Lower leg skin (tissue), 3 donors: ENCODE data around the gene ALX4.

ENCODE experiments used
- POLR2A ChIP-seq, 2 donors: fragments of 450-650 bp; IDR thresholded peaks; one replicate each; pipeline ENCODE4 v1.6.1; 2016 to 2017; ENCODE audit warnings: antibody characterized with exemption in 2 of 2, mild to moderate bottlenecking in 1 of 2, moderate library complexity in 1 of 2
- TF ChIP-seq, protein P1 (sequence below), 3 donors: fragments of 450-650 bp; IDR thresholded peaks; one replicate each; pipeline ENCODE4 v1.5.1; 2016; ENCODE audit warnings: antibody characterized with exemption in 3 of 3, mild to moderate bottlenecking in 3 of 3, moderate library complexity in 2 of 3

DNA sequence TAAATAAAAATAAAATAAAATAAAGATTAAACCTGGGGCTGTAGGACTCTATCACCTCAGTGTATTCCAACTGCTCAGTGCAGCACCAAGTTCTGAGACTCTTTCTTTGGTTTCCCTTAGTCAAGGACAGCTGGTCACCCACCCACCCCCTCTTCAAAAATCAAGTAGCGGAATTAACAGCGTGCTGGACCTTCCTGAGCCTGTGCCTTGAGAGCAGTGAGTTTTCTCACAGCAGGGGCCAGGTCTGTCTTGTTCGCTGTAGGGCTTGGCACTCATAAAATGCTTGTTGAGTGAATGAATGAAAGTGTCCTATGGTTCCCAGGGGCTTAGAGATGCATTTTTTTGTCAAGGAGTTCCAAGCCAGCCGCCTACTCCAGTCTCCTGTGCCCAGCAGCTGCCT is 2.9 kb upstream of the ALX4 start:
- TF ChIP-seq, protein P1, sequence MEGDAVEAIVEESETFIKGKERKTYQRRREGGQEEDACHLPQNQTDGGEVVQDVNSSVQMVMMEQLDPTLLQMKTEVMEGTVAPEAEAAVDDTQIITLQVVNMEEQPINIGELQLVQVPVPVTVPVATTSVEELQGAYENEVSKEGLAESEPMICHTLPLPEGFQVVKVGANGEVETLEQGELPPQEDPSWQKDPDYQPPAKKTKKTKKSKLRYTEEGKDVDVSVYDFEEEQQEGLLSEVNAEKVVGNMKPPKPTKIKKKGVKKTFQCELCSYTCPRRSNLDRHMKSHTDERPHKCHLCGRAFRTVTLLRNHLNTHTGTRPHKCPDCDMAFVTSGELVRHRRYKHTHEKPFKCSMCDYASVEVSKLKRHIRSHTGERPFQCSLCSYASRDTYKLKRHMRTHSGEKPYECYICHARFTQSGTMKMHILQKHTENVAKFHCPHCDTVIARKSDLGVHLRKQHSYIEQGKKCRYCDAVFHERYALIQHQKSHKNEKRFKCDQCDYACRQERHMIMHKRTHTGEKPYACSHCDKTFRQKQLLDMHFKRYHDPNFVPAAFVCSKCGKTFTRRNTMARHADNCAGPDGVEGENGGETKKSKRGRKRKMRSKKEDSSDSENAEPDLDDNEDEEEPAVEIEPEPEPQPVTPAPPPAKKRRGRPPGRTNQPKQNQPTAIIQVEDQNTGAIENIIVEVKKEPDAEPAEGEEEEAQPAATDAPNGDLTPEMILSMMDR (IDR thresholded peaks at IDR 0.05) = no peak
- TF ChIP-seq POLR2A (IDR thresholded peaks at IDR 0.05) = no peak
